H1 (cell line): ENCODE results near the gene DACH2. TPM values are rescaled to one million over a fixed set of nuclear protein-coding genes. Genes with fewer than 3 reads are reported as not detected.
"Not testable (repeated sequence)": the region's sequence is repeated elsewhere in the genome, so short reads cannot be mapped to it uniquely, and the experiment has no call there.

Source experiments
- CTCF ChIA-PET: fragments of 300-600 bp; sonication (Branson Sonifier 250); formaldehyde crosslinking; loops from one replicate; lab custom pipeline; 2021; ENCODE audit not compliant: partially characterized antibody; lab: Charles Lee
- POLR2A ChIA-PET: fragments of 300-600 bp; sonication (Branson Sonifier 250); formaldehyde crosslinking; loops from one replicate; lab custom pipeline; 2021; ENCODE audit warnings: inconsistent platforms; ENCODE audit not compliant: partially characterized antibody; lab: Charles Lee
- DNase-seq, 2 experiments: peaks; one replicate each; pipeline versions ENCODE4 v3.0.0 to v3.0.0-alpha.2; 2010 to 2022; ENCODE audit warnings: low spot score in 2 of 2, low read depth in 1 of 2, mixed read lengths in 1 of 2
- FAIRE-seq: peaks from 2 replicates; lab custom pipeline; 2011; peaks lifted over from hg19 to GRCh38; lab: Jason Lieb, UNC
- H2AFZ ChIP-seq: 2 replicates; pipeline ENCODE4 v1.8.1; 2012; ENCODE audit warnings: low read length, inconsistent platforms
- H2AK5ac ChIP-seq: 2 replicates; pipeline ENCODE4 v1.6.1; 2013; ENCODE audit warnings: low read depth, low read length
- H2BK120ac ChIP-seq: replicated peaks from 2 replicates; pipeline ENCODE3; 2013; ENCODE audit warnings: low read depth, low read length, inconsistent platforms
- H2BK12ac ChIP-seq: 2 replicates; pipeline ENCODE4 v1.6.1; 2013; ENCODE audit warnings: low read depth, low read length
- H2BK15ac ChIP-seq: 2 replicates; pipeline ENCODE4 v1.6.1; 2013; ENCODE audit warnings: low read length
- H2BK20ac ChIP-seq: 2 replicates; pipeline ENCODE4 v1.6.1; 2013; ENCODE audit warnings: low read length
- H2BK5ac ChIP-seq: 2 replicates; pipeline ENCODE4 v1.6.1; 2013; ENCODE audit warnings: low read depth, low read length
- H3K14ac ChIP-seq: 2 replicates; pipeline ENCODE4 v1.6.1; 2013; ENCODE audit warnings: inconsistent platforms; ENCODE audit not compliant: insufficient read length
- H3K18ac ChIP-seq: 2 replicates; pipeline ENCODE4 v1.6.1; 2013; ENCODE audit warnings: low read length; ENCODE audit errors: extremely low read depth
- H3K23ac ChIP-seq: 2 replicates; pipeline ENCODE4 v1.6.1; 2013; ENCODE audit warnings: inconsistent platforms; ENCODE audit not compliant: insufficient read length
- H3K23me2 ChIP-seq: 2 replicates; pipeline ENCODE4 v1.6.1; 2013; ENCODE audit warnings: low read depth, low read length
- H3K27ac ChIP-seq: 2 replicates; pipeline ENCODE4 v1.6.1; 2011; ENCODE audit warnings: low read depth, low read length, inconsistent platforms
- H3K27me3 ChIP-seq, 4 experiments: replicated peaks in 1 of 4; 1 replicate in 1 of 4; 2 replicates in 3 of 4; pipeline versions ENCODE4 v1.6.1 to v1.8.1; 2011 to 2013; ENCODE audit warnings: low read length in 3 of 4, mild to moderate bottlenecking in 3 of 4, inconsistent platforms in 2 of 4, mixed read lengths in 2 of 4, moderate library complexity in 1 of 4; ENCODE audit not compliant: control insufficient read depth in 3 of 4, insufficient read depth in 3 of 4; ENCODE audit errors: extremely low read depth in 1 of 4
- H3K36me3 ChIP-seq, 4 experiments: 2 replicates each; pipeline versions ENCODE4 v1.6.1 to v1.8.1; 2011 to 2013; ENCODE audit warnings: mild to moderate bottlenecking in 4 of 4, low read length in 3 of 4, moderate library complexity in 2 of 4, control low read depth in 1 of 4, inconsistent platforms in 1 of 4; ENCODE audit not compliant: insufficient read depth in 4 of 4, control insufficient read depth in 2 of 4
- H3K4ac ChIP-seq: replicated peaks from 2 replicates; pipeline ENCODE3; 2013; ENCODE audit warnings: low read length, low read depth, mixed read lengths, inconsistent platforms; ENCODE audit not compliant: insufficient read length
- H3K4me1 ChIP-seq, 4 experiments: replicated peaks in 1 of 4; 1 replicate in 1 of 4; 2 replicates in 3 of 4; pipeline versions ENCODE4 v1.6.1 to v1.8.1; 2011 to 2013; ENCODE audit warnings: low read length in 3 of 4, inconsistent platforms in 2 of 4, mixed read lengths in 1 of 4; ENCODE audit not compliant: insufficient read depth in 4 of 4, control insufficient read depth in 3 of 4
- H3K4me2 ChIP-seq, 2 experiments: 2 replicates each; pipeline versions ENCODE4 v1.6.1 to v1.8.1; 2011 to 2013; ENCODE audit warnings: low read depth in 2 of 2, low read length in 2 of 2, control low read depth in 1 of 2, inconsistent platforms in 1 of 2, mild to moderate bottlenecking in 1 of 2; ENCODE audit not compliant: insufficient read depth in 1 of 2
- H3K4me3 ChIP-seq, 4 experiments: fragments of 200-600, 300-600 bp in 1 of 4; sonication (generic), shearing (Covaris generic), sonication (Bioruptor Twin) in 1 of 4; 2 replicates each; pipeline versions ENCODE4 v1.5.1 to v1.8.1; 2011 to 2016; ENCODE audit warnings: low read length in 4 of 4, low read depth in 3 of 4, control low read depth in 2 of 4, inconsistent platforms in 2 of 4, mild to moderate bottlenecking in 2 of 4, mixed read lengths in 1 of 4, moderate library complexity in 1 of 4; ENCODE audit not compliant: insufficient read depth in 2 of 4; ENCODE audit errors: extremely low read depth in 1 of 4
- H3K56ac ChIP-seq: replicated peaks from 2 replicates; pipeline ENCODE3; 2013; ENCODE audit warnings: low read depth, mild to moderate bottlenecking, mixed read lengths, low read length, inconsistent platforms; ENCODE audit not compliant: insufficient read length
- H3K79me1 ChIP-seq: 2 replicates; pipeline ENCODE4 v1.6.1; 2013; ENCODE audit warnings: low read depth, low read length, control low read depth
- H3K79me2 ChIP-seq, 2 experiments: 2 replicates each; pipeline versions ENCODE4 v1.6.1 to v1.8.1; 2012 to 2013; ENCODE audit warnings: low read length in 2 of 2, mild to moderate bottlenecking in 2 of 2, inconsistent platforms in 1 of 2; ENCODE audit not compliant: insufficient read depth in 2 of 2, control insufficient read depth in 1 of 2
- H3K9ac ChIP-seq, 4 experiments: replicated peaks in 1 of 4; 1 replicate in 1 of 4; 2 replicates in 3 of 4; pipeline versions ENCODE4 v1.6.1 to v1.8.1; 2011 to 2013; ENCODE audit warnings: low read depth in 3 of 4, low read length in 3 of 4, control low read depth in 2 of 4, mild to moderate bottlenecking in 2 of 4, moderate library complexity in 2 of 4, inconsistent platforms in 1 of 4; ENCODE audit errors: extremely low read depth in 1 of 4
- H3K9me3 ChIP-seq, 2 experiments: 2 replicates each; pipeline versions ENCODE4 v1.6.1 to v1.8.1; 2012 to 2013; ENCODE audit warnings: mild to moderate bottlenecking in 2 of 2, moderate library complexity in 2 of 2, control low read depth in 1 of 2, inconsistent platforms in 1 of 2, low read depth in 1 of 2, low read length in 1 of 2, mixed read lengths in 1 of 2; ENCODE audit not compliant: insufficient read depth in 2 of 2
- H4K20me1 ChIP-seq, 2 experiments: replicated peaks in 1 of 2; 2 replicates each; pipeline versions ENCODE3 to v1.8.1; 2011 to 2013; ENCODE audit warnings: inconsistent platforms in 2 of 2, low read length in 2 of 2, mild to moderate bottlenecking in 1 of 2; ENCODE audit not compliant: insufficient read depth in 2 of 2, control insufficient read depth in 1 of 2
- H4K5ac ChIP-seq: 2 replicates; pipeline ENCODE4 v1.6.1; 2013; ENCODE audit warnings: low read length, low read depth, mixed read lengths, inconsistent platforms; ENCODE audit not compliant: insufficient read length
- H4K8ac ChIP-seq: 2 replicates; pipeline ENCODE4 v1.8.0; 2013; ENCODE audit warnings: mild to moderate bottlenecking, moderate library complexity, low read length, inconsistent platforms; ENCODE audit not compliant: insufficient read depth; ENCODE audit errors: extremely low read depth
- H4K91ac ChIP-seq: replicated peaks from 2 replicates; pipeline ENCODE3; 2013; ENCODE audit warnings: low read length, mixed read lengths, inconsistent platforms; ENCODE audit not compliant: insufficient read length
- WGBS, 2 experiments: shearing (Covaris generic) in 1 of 2; methylation state at CpG; one replicate each; pipeline versions ENCODE4 v1.1.6 to v1.1.7; 2013 to 2015; ENCODE audit warnings: low lambda C conversion rate in 2 of 2, mixed read lengths in 2 of 2, inconsistent platforms in 1 of 2, low coverage in 1 of 2, missing lambda C conversion rate in 1 of 2; ENCODE audit not compliant: insufficient replicate concordance in 2 of 2, insufficient coverage in 1 of 2, insufficient read length in 1 of 2; ENCODE audit errors: extremely low coverage in 1 of 2, missing lambda C conversion rate in 1 of 2; 5-methylcytosine and 5-hydroxymethylcytosine counted together
- polyA plus RNA-seq, 7 experiments: library from polyadenylated mRNA; depleted of rRNA in 3 of 7; stranded (reverse) in 5 of 7; unstranded in 2 of 7; fragments of >200 nt in 5 of 7; fragments of 200-250 nt in 2 of 7; gene quantifications; 1 replicate in 5 of 7; 2 replicates in 1 of 7; 4 replicates in 1 of 7; pipeline versions ENCODE4 v1.2.1 to v1.2.3, GENCODE V29; 2011 to 2013; ENCODE audit warnings: missing spikeins in 2 of 7, mixed read lengths in 2 of 7
- total RNA-seq: library from RNA; stranded (reverse); fragmentation: NEBNext Ultra II Directional; extraction: Animal tissue kit (Norgen Biotek cat#: 25700); gene quantifications from 2 replicates; pipeline ENCODE4 v1.2.1, GENCODE V29; 2021

Gene DACH2
- total and polyA plus RNA-seq, 2 of the 8 experiments (the other 6 are each of a cell fraction or from before 2014, with no cell fraction given), result 1.0 to 1.8 TPM

DNA sequence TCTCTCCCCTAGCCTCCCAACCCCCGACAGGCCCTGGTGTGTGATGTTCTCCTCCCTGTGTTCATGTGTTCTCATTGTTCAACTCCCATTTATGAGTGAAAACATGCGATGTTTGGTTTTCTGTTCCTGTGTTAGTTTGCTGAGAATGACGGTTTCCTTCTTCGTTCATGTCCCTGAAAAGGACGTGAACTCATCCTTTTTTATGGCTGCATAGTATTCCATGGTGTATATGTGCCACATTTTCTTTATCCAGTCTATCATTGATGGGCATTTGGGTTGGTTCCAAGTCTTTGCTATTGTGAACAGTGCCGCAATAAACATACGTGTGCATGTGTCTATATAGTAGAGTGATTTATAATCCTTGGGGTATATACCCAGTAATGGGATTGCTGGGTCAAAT lies 33.1 kb downstream of the DACH2 start:
- H2BK15ac ChIP-seq, H3K4me3 ChIP-seq, H2BK20ac ChIP-seq, H2BK12ac ChIP-seq, H3K36me3 ChIP-seq, H3K23ac ChIP-seq, FAIRE-seq, H3K27me3 ChIP-seq, H3K9me3 ChIP-seq, H2BK120ac ChIP-seq, H3K79me2 ChIP-seq, H2AFZ ChIP-seq, CTCF ChIA-PET, H3K79me1 ChIP-seq, H3K9ac ChIP-seq, H3K4me2 ChIP-seq, H3K14ac ChIP-seq, DNase-seq, H4K20me1 ChIP-seq, H3K4ac ChIP-seq, H3K27ac ChIP-seq, H3K18ac ChIP-seq, H3K56ac ChIP-seq, H3K23me2 ChIP-seq, H3K4me1 ChIP-seq, H4K8ac ChIP-seq, H4K5ac ChIP-seq, H2AK5ac ChIP-seq, H2BK5ac ChIP-seq, H4K91ac ChIP-seq, POLR2A ChIA-PET: not testable (repeated sequence)
- 90% methylated on average over 6 of the region's 7 CpGs; no CpG with 5 or more reads in 1 of the 2 experiments for WGBS, 2 experiments
